GM18951 (cell line): ENCODE measurements around the gene HOXA3.

Experiments used
- POLR2A ChIP-seq: IDR thresholded peaks from 4 replicates; pipeline ENCODE4 v1.6.1; 2011; ENCODE audit warnings: mild to moderate bottlenecking; ENCODE audit not compliant: insufficient read length, insufficient read depth; ENCODE audit errors: extremely low read depth
- in situ Hi-C: fragments of 300-500 bp; cut with MboI; formaldehyde crosslinking; loops from one replicate; pipeline ENCODE4 v1.12.0; 2022; ENCODE audit warnings: low sequenced_read_pairs, mixed read lengths, inconsistent platforms; ENCODE audit not compliant: unreplicated experiment

Gene HOXA3

GRCh38 chr7:27104341-27105058, 47.9 kb downstream of the HOXA3 start:
- TF ChIP-seq POLR2A, result no peak
- in situ Hi-C loops, result no loop called here

DNA sequence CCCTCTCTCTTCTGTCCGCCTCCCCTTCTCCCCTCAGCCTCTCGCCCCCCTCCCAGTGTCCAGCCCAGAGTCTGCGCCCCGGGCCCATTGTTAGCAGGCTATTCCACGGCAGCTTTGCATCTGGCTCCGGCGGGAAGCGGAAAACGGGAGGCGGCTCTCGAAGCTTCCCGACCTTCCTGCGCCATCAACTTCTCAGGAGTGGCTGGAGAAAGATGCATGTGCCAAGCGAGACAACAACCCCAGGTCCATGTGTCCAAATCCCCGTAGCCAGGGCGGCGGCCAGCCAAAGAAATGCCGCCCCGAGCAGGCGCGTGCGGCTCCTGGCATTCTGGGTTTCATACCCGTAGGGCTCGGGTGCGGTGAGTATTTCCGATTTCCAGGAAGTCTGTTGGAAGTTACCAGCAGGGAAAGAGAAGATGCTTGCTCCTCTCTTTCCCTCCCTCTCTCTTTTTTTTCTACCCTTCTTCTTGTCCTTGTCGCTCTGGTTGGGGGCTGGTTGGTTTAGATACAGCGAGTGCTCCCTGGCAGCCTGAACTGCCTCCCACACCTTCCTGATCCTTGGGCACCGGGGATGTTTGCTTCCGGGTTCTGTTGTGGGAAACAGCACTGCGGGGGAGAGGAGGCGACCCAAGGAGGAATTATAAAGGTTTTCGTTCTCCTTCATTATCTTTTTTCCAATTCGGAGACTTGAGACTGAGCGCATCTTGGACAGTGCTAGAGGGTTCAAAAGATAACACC, 48.7 kb downstream of the HOXA3 start:
- in situ Hi-C loops, result no loop called here

GRCh38 chr7:27102581-27103442, 49.6 kb downstream of the HOXA3 start, which contains the start of gene HOXA2:
HOXA2 (minus strand) TSS chr7:27102683; CDS start chr7:27102500, 183 bp downstream.
- in situ Hi-C loops, result no loop called here

More for the DNA sequence above, 48.7 kb downstream of the HOXA3 start:
- no peak for TF ChIP-seq POLR2A

GRCh38 chr7:27101957-27102580, 50.3 kb downstream of the HOXA3 start:
- in situ Hi-C loops, result no loop called here

More at GRCh38 chr7:27102581-27103442, 49.6 kb downstream of the HOXA3 start, which contains the start of gene HOXA2:
- no peak for TF ChIP-seq POLR2A

DNA sequence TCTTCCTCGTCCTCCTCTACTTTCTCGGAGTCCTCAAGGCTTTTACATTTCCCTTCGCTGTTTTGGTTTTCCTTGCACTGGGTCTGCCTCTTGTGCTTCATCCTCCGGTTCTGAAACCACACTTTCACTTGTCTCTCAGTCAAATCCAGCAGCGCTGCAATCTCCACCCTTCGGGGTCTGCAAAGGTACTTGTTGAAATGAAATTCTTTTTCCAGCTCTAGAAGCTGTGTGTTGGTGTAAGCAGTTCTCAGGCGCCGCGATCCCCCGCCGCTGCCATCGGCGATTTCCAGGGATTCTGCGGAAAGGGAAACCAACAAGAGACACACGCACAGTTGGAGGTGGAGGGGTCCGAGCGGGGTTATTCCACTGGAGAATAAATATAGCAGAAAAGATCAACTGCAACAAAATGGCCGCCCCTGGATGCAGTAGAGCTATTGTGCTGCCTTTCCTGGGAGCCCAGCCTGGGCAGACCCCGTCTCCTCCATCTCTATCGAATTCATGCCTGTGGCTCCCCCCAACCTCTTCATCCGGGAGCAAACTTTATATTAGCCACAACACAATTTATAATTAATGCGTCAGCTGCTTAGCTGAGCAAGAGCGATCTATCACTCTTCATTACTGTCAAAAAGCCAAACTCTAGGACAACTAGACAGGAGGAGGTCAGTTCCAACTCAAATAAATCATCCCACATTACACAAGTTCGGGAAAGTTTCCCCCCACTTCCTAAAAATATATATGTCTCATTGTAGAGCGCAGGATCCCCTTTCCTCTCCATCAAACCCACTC, 51.0 kb downstream of the HOXA3 start:
- in situ Hi-C loops, result no loop called here
- no peak for TF ChIP-seq POLR2A

More at GRCh38 chr7:27101957-27102580, 50.3 kb downstream of the HOXA3 start:
- TF ChIP-seq POLR2A, result no peak

GRCh38 chr7:27100694-27101170, 51.7 kb downstream of the HOXA3 start:
- TF ChIP-seq POLR2A, result no peak
- in situ Hi-C loops, result no loop called here

GRCh38 chr7:27099453-27100370, 52.7 kb downstream of the HOXA3 start:
- in situ Hi-C loops, result no loop called here
- TF ChIP-seq POLR2A, result no peak

DNA sequence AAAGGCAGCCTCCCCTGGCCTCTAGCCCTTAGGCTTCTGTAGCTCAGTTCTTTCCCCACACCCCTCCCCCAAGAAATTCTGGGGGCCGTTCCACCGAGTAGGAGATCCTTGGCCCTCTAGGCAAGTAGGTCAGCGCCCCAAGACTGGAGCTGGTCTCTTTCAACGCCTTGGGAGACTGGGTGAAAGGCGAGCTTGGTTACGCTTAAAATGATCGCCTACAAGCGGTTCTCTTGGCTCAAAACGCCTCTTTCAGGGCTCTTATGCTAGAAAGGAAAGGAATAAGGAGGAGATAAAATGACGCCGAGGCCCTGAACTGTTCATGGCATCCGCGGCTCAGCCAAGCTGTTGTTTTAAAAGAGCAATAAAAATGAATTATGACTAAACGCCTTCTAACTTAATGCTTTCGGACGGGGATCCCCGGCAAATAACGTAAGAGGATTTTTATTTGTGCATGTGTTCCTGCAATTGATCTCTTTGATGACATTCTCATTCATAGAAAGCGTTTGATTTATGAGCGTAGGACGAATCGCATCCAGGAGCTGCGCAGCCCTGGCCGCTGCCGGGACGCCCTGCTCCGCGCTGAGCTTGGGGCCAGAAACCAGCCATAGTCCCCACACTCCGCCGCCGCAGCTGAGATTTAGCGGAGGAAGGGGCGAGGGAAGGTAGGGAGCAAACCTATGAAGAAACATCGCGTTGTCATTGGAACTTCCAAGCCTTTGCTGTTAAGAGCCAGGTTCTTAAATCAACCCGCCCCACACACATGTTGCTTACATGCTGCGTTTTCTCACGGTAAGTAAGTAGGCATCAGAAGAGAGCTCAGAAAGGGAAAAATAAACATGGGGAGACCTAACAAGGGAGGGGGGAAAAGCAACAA, 53.6 kb downstream of the HOXA3 start:
- in situ Hi-C loops, result no loop called here
- TF ChIP-seq POLR2A, result no peak

DNA sequence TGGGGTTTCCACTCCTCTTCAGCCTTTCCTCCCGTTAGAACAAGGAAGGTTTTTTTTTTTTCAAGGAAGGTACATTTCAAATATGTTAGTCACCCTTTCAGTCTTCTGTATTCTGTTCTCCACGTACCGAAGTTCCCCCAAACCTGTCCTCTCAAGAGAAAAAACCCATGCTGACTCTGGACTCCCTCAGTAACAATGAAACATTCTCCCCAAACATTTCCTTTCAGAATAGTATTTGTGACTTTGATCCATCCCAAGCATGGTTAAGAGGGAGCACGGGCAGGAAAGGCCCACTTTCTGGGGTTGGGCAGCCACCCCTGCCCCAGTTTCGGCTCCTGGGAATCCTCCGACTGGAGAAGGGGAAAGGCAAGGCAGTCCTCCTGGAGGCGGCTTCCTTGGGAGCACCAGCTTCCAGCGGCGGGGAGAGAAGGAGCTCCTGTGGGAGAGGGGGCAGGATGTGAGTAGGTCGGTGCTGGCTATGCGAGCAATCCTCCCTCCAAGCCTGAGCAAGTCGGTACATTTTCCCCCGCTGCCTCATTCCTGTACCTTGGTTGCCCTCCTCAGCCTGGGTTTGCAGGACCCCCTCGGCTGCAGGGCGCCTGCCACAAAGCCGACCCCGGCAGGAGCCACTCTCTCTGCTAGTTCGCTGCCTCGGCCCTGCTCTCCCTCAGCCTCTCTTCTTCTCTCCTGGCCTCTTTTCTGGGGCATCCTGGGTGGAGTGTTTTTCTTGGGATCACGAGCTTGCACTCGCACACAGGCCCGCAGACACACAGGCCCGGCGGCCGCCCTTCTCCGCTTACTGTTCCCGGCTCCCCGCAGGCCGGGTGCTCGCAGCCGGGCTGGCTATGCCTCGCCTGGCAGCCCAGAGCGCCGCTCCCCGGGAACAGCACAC, 54.5 kb downstream of the HOXA3 start:
- TF ChIP-seq POLR2A, result no peak

More for the DNA sequence above, 54.5 kb downstream of the HOXA3 start:
- in situ Hi-C loops, result no loop called here
